HepG2 (cell line): ENCODE results near the gene MYL4. TPM values are rescaled to one million over a fixed set of nuclear protein-coding genes. Genes with fewer than 3 reads are reported as not detected.
"Not testable (repeated sequence)": the region's sequence is repeated elsewhere in the genome, so short reads cannot be mapped to it uniquely, and the experiment has no call there.

Experiments
- ATAC-seq: fragments of 200-7000 bp; cut with Tn5 transposase; 3 replicates; pipeline ENCODE4 v1.9.1; 2020; ENCODE audit warnings: mild to moderate bottlenecking, moderate library complexity
- BruUV-seq: library from RNA; stranded (reverse); fragments of 400-500 nt; replicated peaks from 2 replicates; lab custom pipeline; 2021; lab: Mats Ljungman, UMichigan
- CTCF ChIA-PET: fragments of 300-600 bp; formaldehyde crosslinking; extraction: SDS; loops from one replicate; lab custom pipeline; 2021; ENCODE audit warnings: low total read pairs, inconsistent platforms, low intra/inter-chr PET ratio; lab: Yijun Ruan, JAX
- POLR2A ChIA-PET: fragments of 350-600 bp; sonication (Branson Sonifier 250); formaldehyde crosslinking; loops from one replicate; lab custom pipeline; 2020; ENCODE audit warnings: antibody characterized with exemption, inconsistent platforms; lab: Yijun Ruan, JAX
- DNase-seq: peaks from one replicate; pipeline ENCODE4 v3.0.0-alpha.2; 2015; ENCODE audit warnings: low spot score
- FAIRE-seq: peaks from 3 replicates; lab custom pipeline; 2011; peaks lifted over from hg19 to GRCh38; lab: Jason Lieb, UNC
- H2AFZ ChIP-seq: one replicate; pipeline ENCODE4 v1.6.1; 2011; ENCODE audit warnings: low read length, inconsistent platforms
- H3K27ac ChIP-seq: fragments of 300-600 bp; 3 replicates; pipeline ENCODE4 v1.8.0; 2011; ENCODE audit warnings: mixed run types, mild to moderate bottlenecking, mixed read lengths, low read length, inconsistent platforms; ENCODE audit not compliant: insufficient read depth; ENCODE audit errors: extremely low read length
- H3K27me3 ChIP-seq, 2 experiments: fragments of 200-600 bp in 1 of 2; 2 replicates in 1 of 2; 3 replicates in 1 of 2; pipeline versions ENCODE4 v1.6.0 to v1.8.0; 2011; ENCODE audit warnings: low read length in 2 of 2, mild to moderate bottlenecking in 2 of 2, moderate library complexity in 2 of 2, inconsistent platforms in 1 of 2; ENCODE audit not compliant: insufficient read depth in 2 of 2, control insufficient read depth in 1 of 2
- H3K36me3 ChIP-seq, 2 experiments: fragments of 200-600 bp in 1 of 2; replicated peaks in 1 of 2; 2 replicates in 1 of 2; 3 replicates in 1 of 2; pipeline versions ENCODE4 v1.5.1 to v1.8.0; 2011; ENCODE audit warnings: low read length in 2 of 2, inconsistent platforms in 1 of 2; ENCODE audit not compliant: insufficient read depth in 2 of 2, control insufficient read depth in 1 of 2
- H3K4me1 ChIP-seq: 2 replicates; pipeline ENCODE4 v1.5.1; 2012; ENCODE audit warnings: low read length, inconsistent platforms; ENCODE audit not compliant: insufficient read depth
- H3K4me2 ChIP-seq: 2 replicates; pipeline ENCODE4 v1.6.0; 2011; ENCODE audit warnings: low read depth, low read length, inconsistent platforms
- H3K4me3 ChIP-seq, 3 experiments: fragments of 200-600 bp in 1 of 3; sonication (generic), shearing (Covaris generic) in 1 of 3; replicated peaks in 1 of 3; 2 replicates each; pipeline ENCODE4 v1.5.1; 2011 to 2016; ENCODE audit warnings: low read length in 3 of 3, inconsistent platforms in 2 of 3, low read depth in 2 of 3, mild to moderate bottlenecking in 2 of 3, control low read depth in 1 of 3, mixed read lengths in 1 of 3; ENCODE audit not compliant: insufficient read depth in 1 of 3
- H3K79me2 ChIP-seq: one replicate; pipeline ENCODE4 v1.6.1; 2011; ENCODE audit warnings: low read length, inconsistent platforms; ENCODE audit not compliant: insufficient read depth
- H3K9ac ChIP-seq: 2 replicates; pipeline ENCODE4 v1.6.0; 2011; ENCODE audit warnings: mild to moderate bottlenecking, low read depth, low read length, inconsistent platforms; ENCODE audit not compliant: insufficient read depth
- H3K9me3 ChIP-seq: 2 replicates; pipeline ENCODE4 v1.5.1; 2012; ENCODE audit warnings: mild to moderate bottlenecking, low read length
- H4K20me1 ChIP-seq: 2 replicates; pipeline ENCODE4 v1.6.0; 2011; ENCODE audit warnings: inconsistent platforms, mild to moderate bottlenecking, low read length, moderate library complexity; ENCODE audit not compliant: insufficient read depth
- CREM ChIP-seq, 2 experiments: sonication (generic) in 1 of 2; formaldehyde crosslinking in 1 of 2; IDR thresholded peaks; 2 replicates each; pipeline versions ENCODE4 v1.4.0 to v1.6.1; 2016 to 2020; ENCODE audit warnings: antibody characterized with exemption in 1 of 2, mild to moderate bottlenecking in 1 of 2, missing genetic modification reagents in 1 of 2
- KAT8 ChIP-seq: IDR thresholded peaks from 2 replicates; pipeline ENCODE4 v1.6.1; 2016; ENCODE audit warnings: missing genetic modification reagents, missing compliant biosample characterization
- PITX1 ChIP-seq: sonication (generic); formaldehyde crosslinking; IDR thresholded peaks from 2 replicates; pipeline ENCODE4 v1.5.1; 2020; ENCODE audit warnings: mild to moderate bottlenecking, missing genetic modification reagents
- RBFOX2 ChIP-seq: fragments of 200-400 bp; formaldehyde crosslinking; IDR thresholded peaks from 2 replicates; pipeline ENCODE4 v1.6.1; 2017; ENCODE audit warnings: low read depth, mild to moderate bottlenecking, low read length
- SAP130 ChIP-seq: IDR thresholded peaks from 2 replicates; pipeline ENCODE4 v1.6.1; 2016; ENCODE audit warnings: low read depth
- ZFP41 ChIP-seq: sonication (generic); formaldehyde crosslinking; IDR thresholded peaks from 2 replicates; pipeline ENCODE4 v1.4.0; 2020; ENCODE audit warnings: mild to moderate bottlenecking, missing genetic modification reagents, borderline replicate concordance
- ZMYM4 ChIP-seq: sonication (generic); formaldehyde crosslinking; IDR thresholded peaks from 2 replicates; pipeline ENCODE4 v1.8.1; 2023; ENCODE audit warnings: mild to moderate bottlenecking, missing genetic modification reagents
- WGBS: methylation state at CpG from one replicate; pipeline ENCODE4 v1.1.6; 2017; ENCODE audit warnings: low lambda C conversion rate; 5-methylcytosine and 5-hydroxymethylcytosine counted together
- in situ Hi-C: cut with HindIII; loops from 2 replicates; pipeline ENCODE4 v1.10.0; 2017; ENCODE audit warnings: low pct_unique_long_range_greater_than_20kb; ENCODE audit not compliant: extremely low pct_ligation_motif_present
- intact Hi-C: fragments of 100-400 bp; cut with micrococcal nuclease; formaldehyde crosslinking; loops from one replicate; pipeline ENCODE4 v1.10.0; 2022; ENCODE audit not compliant: unreplicated experiment
- polyA plus RNA-seq, 8 experiments: library from polyadenylated mRNA; depleted of rRNA in 3 of 8; stranded (reverse) in 7 of 8; unstranded in 1 of 8; fragments of >200 nt; fragmentation: Illumina TruSeq in 4 of 8; extraction: Trizol in 4 of 8; gene quantifications; 2 replicates each; pipeline versions ENCODE4 v1.2.1 to v1.2.3, GENCODE V29; 2011 to 2016; ENCODE audit warnings: low read depth in 4 of 8, missing spikeins in 1 of 8, mixed read lengths in 1 of 8; ENCODE audit not compliant: insufficient read depth in 1 of 8
- total RNA-seq, 5 experiments: library from RNA; depleted of rRNA; stranded (reverse); fragments of >200 nt; fragmentation: Illumina TruSeq; extraction: Trizol; gene quantifications; 2 replicates each; pipeline ENCODE4 v1.2.3, GENCODE V29; 2016; ENCODE audit warnings: low read depth in 1 of 5
- TF ChIP-seq, protein P1 (sequence below): sonication (generic); formaldehyde crosslinking; conservative IDR thresholded peaks from 2 replicates; pipeline ENCODE4 v1.4.0; 2020; ENCODE audit warnings: missing genetic modification reagents

MYL4 gene
- total and polyA plus RNA-seq, 2 of the 13 experiments (the other 11 are each of a cell fraction or from before 2014, with no cell fraction given) = not detected

DNA sequence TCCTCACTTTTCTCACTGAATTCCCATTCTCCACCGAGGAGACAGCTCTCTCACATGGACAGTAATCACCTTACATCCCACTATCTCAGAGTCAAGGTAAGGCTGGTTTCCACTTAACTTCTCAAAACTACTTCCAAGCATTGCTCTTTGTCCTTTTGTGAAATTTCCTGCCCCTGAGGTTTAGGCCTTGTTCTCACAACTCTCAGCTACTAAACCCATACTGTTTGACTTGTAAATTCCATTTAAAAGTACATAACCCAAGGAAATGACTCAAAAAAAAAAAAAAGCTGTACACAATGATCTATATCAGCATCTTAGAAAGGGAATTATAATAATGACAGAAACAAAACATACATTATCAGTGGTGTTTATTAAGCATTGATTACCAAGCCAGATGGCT lies 28.8 kb upstream of the MYL4 start:
- Histone ChIP-seq H3K4me1 (peaks cover 55% of the 10 kb centered on the region), H3K9me3 (no peaks in the 10 kb centered on the region), H3K27me3 (no peaks in the 10 kb centered on the region), H3K79me2 (peaks cover 94% of the 10 kb centered on the region), H2AFZ (no peak overlapping the region), H3K9ac (no peak overlapping the region), H3K36me3 (peaks cover 4 to 56% of the 10 kb centered on the region in 2 experiments), H4K20me1 (peaks cover 52% of the 10 kb centered on the region), H3K4me3 (no peak overlapping the region), H3K4me2 (no peak overlapping the region), H3K27ac (peak overlapping the region; percentile 24)
- ATAC-seq (no peak), DNase-seq (peak; percentile 10), FAIRE-seq (no peak)
- intact Hi-C loops = no loop called here
- BruUV-seq = no TSS peak
- CTCF ChIA-PET = no interaction called here
- 83% methylated on average over 1 of the region's 1 CpG for WGBS
- POLR2A ChIA-PET = interaction anchor here (1.1 kb wide), 1 partner anchor 9 kb away, joined by 7 read pairs; the partner anchor contains the start of gene CDC27
- no peak for TF ChIP-seq PITX1 (CRISPR knock-in tag)
- TF ChIP-seq, protein P1, sequence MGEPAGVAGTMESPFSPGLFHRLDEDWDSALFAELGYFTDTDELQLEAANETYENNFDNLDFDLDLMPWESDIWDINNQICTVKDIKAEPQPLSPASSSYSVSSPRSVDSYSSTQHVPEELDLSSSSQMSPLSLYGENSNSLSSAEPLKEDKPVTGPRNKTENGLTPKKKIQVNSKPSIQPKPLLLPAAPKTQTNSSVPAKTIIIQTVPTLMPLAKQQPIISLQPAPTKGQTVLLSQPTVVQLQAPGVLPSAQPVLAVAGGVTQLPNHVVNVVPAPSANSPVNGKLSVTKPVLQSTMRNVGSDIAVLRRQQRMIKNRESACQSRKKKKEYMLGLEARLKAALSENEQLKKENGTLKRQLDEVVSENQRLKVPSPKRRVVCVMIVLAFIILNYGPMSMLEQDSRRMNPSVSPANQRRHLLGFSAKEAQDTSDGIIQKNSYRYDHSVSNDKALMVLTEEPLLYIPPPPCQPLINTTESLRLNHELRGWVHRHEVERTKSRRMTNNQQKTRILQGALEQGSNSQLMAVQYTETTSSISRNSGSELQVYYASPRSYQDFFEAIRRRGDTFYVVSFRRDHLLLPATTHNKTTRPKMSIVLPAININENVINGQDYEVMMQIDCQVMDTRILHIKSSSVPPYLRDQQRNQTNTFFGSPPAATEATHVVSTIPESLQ = no peak
- TF ChIP-seq ZMYM4 (CRISPR knock-in tag) = no peak
- 0 out of 2 replicates have a peak, but pooled peaks have one; percentile 19 for TF ChIP-seq SAP130
- TF ChIP-seq RBFOX2 = 0 out of 2 replicates have a peak, but pooled peaks have one; percentile 14
- peak; percentile 14; the same call in 1 of the 2 replicates for TF ChIP-seq CREM (IDR thresholded peaks at IDR 0.05)
- no peak for TF ChIP-seq CREM (CRISPR knock-in tag; IDR thresholded peaks at IDR 0.05)
- TF ChIP-seq KAT8 (CRISPR knock-in tag) = no peak
- TF ChIP-seq ZFP41 (CRISPR knock-in tag) = no peak
- in situ Hi-C loops = no loop called here

DNA sequence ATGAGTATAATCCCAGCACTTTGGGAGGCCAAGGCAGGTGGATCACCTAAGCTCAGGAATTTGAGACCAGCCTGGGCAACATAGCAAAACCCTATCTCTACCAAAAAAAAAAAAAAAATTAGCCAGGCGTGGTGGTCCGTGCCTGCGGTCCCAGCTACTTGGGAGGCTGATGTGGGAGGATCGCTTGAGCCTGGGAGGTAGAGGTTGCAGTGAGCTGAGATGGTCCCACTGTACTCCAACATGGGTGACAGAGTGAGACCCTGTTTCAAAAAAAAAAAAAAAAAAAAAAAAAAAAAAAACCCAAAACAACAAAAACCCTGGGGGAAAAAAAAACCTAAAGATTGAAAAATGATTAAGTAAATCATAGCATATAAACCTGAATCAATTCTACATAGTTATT lies 28.2 kb upstream of the MYL4 start:
- ATAC-seq, H3K4me2 ChIP-seq, in situ Hi-C loops, intact Hi-C loops, DNase-seq, CTCF ChIA-PET, H2AFZ ChIP-seq, FAIRE-seq, H3K27me3 ChIP-seq, BruUV-seq, H3K4me3 ChIP-seq, H3K9me3 ChIP-seq, H3K9ac ChIP-seq, H3K27ac ChIP-seq: not testable (repeated sequence)
- Histone ChIP-seq H4K20me1 (peaks cover 56% of the 10 kb centered on the region), H3K36me3 (peaks cover 5 to 51% of the 10 kb centered on the region in 2 experiments), H3K4me1 (peaks cover 62% of the 10 kb centered on the region), H3K79me2 (peaks cover 97% of the 10 kb centered on the region)
- POLR2A ChIA-PET = interaction anchor here (1.1 kb wide), 1 partner anchor 8 kb away, joined by 7 read pairs; the partner anchor contains the start of gene CDC27
- 99% methylated on average over 4 of the region's 4 CpGs for WGBS
